K562 (cell line): ENCODE measurements around the gene DLX6. TPM values are rescaled to one million over a fixed set of nuclear protein-coding genes. Genes with fewer than 3 reads are reported as not detected.

ENCODE experiments used
- ATAC-seq: fragments of 200-7000 bp; cut with Tn5 transposase; 3 replicates; pipeline ENCODE4 v1.9.1; 2020; ENCODE audit warnings: moderate library complexity
- BruUV-seq: library from RNA; stranded (reverse); fragments of 400-500 nt; replicated peaks from 2 replicates; lab custom pipeline; 2021; lab: Mats Ljungman, UMichigan
- CTCF ChIA-PET: fragments of 300-600 bp; formaldehyde crosslinking; extraction: SDS; loops from one replicate; lab custom pipeline; 2021; ENCODE audit warnings: low intra/inter-chr PET ratio; lab: Yijun Ruan, JAX
- POLR2A ChIA-PET: fragments of 300-600, 350-650 bp; sonication (Branson Sonifier 250); formaldehyde crosslinking; extraction: SDS; loops from one replicate; lab custom pipeline; 2021; ENCODE audit warnings: antibody characterized with exemption, inconsistent platforms; lab: Yijun Ruan, JAX
- DNase-seq, 4 experiments: peaks; one replicate each; pipeline versions ENCODE4 v3.0.0 to v3.0.0-alpha.2; 2011 to 2018; ENCODE audit warnings: low spot score in 3 of 4, mixed read lengths in 3 of 4; ENCODE audit errors: extremely low read depth in 1 of 4
- FAIRE-seq: peaks from 2 replicates; lab custom pipeline; 2011; peaks lifted over from hg19 to GRCh38; lab: Jason Lieb, UNC
- H2AFZ ChIP-seq: 2 replicates; pipeline ENCODE4 v1.6.0; 2011; ENCODE audit warnings: low read depth, low read length, control low read depth, inconsistent platforms
- H3K27ac ChIP-seq: fragments of 200-600 bp; 3 replicates; pipeline ENCODE4 v1.8.0; 2011; ENCODE audit warnings: low read depth, mild to moderate bottlenecking, control low read depth, inconsistent platforms, low read length, moderate library complexity, mixed read lengths; ENCODE audit errors: extremely low read depth
- H3K27me3 ChIP-seq, 2 experiments: fragments of 300-600 bp in 1 of 2; 2 replicates in 1 of 2; 3 replicates in 1 of 2; pipeline versions ENCODE4 v1.6.0 to v1.8.0; 2011; ENCODE audit warnings: inconsistent platforms in 2 of 2, low read length in 2 of 2, mild to moderate bottlenecking in 1 of 2, mixed read lengths in 1 of 2, moderate library complexity in 1 of 2; ENCODE audit not compliant: control insufficient read depth in 2 of 2, insufficient read depth in 2 of 2
- H3K36me3 ChIP-seq: fragments of 300-600 bp; 3 replicates; pipeline ENCODE4 v1.8.0; 2011; ENCODE audit warnings: mild to moderate bottlenecking, low read length, inconsistent platforms; ENCODE audit not compliant: control insufficient read depth, insufficient read depth
- H3K4me1 ChIP-seq, 2 experiments: fragments of 200-600 bp in 1 of 2; replicated peaks in 1 of 2; 2 replicates in 1 of 2; 3 replicates in 1 of 2; pipeline versions ENCODE4 v1.5.1 to v1.8.0; 2011; ENCODE audit warnings: inconsistent platforms in 2 of 2, low read length in 2 of 2, mild to moderate bottlenecking in 1 of 2, mixed read lengths in 1 of 2, moderate library complexity in 1 of 2; ENCODE audit not compliant: control insufficient read depth in 2 of 2, insufficient read depth in 2 of 2
- H3K4me2 ChIP-seq: 2 replicates; pipeline ENCODE4 v1.6.1; 2011; ENCODE audit warnings: low read length, control low read depth, inconsistent platforms, mixed read lengths; ENCODE audit not compliant: insufficient read depth
- H3K4me3 ChIP-seq: fragments of 200-600 bp; sonication (generic), shearing (Covaris generic); 2 replicates; pipeline ENCODE4 v1.5.1; 2016; ENCODE audit warnings: control low read depth, inconsistent platforms
- H3K79me2 ChIP-seq: fragments of 200-600 bp; 3 replicates; pipeline ENCODE4 v1.8.0; 2011; ENCODE audit warnings: low read length, inconsistent platforms; ENCODE audit not compliant: control insufficient read depth, insufficient read depth
- H3K9ac ChIP-seq, 2 experiments: 2 replicates each; pipeline versions ENCODE4 v1.6.0 to v1.6.1; 2011; ENCODE audit warnings: low read depth in 2 of 2, low read length in 2 of 2, control low read depth in 1 of 2, inconsistent platforms in 1 of 2, mild to moderate bottlenecking in 1 of 2, mixed read lengths in 1 of 2; ENCODE audit not compliant: insufficient read depth in 1 of 2
- H3K9me1 ChIP-seq: one replicate; pipeline ENCODE4 v1.6.0; 2011; ENCODE audit warnings: inconsistent platforms, mild to moderate bottlenecking, low read length, moderate library complexity; ENCODE audit not compliant: control insufficient read depth, insufficient read depth
- H3K9me3 ChIP-seq: replicated peaks from 2 replicates; pipeline ENCODE4 v1.5.1; 2011; ENCODE audit warnings: low read depth, low read length, inconsistent platforms; ENCODE audit not compliant: control insufficient read depth, insufficient read depth
- H4K20me1 ChIP-seq: replicated peaks from 2 replicates; pipeline ENCODE4 v1.6.1; 2011; ENCODE audit warnings: low read length, inconsistent platforms, mixed read lengths; ENCODE audit not compliant: control insufficient read depth, insufficient read depth
- ELK1 ChIP-seq: sonication (generic); formaldehyde crosslinking; IDR thresholded peaks from 2 replicates; pipeline ENCODE4 v1.8.1; 2022; ENCODE audit warnings: missing genetic modification reagents
- GTF2F1 ChIP-seq: IDR thresholded peaks from 2 replicates; pipeline ENCODE4 v1.6.1; 2011; ENCODE audit warnings: low read depth, low read length, improper control_type of control experiment
- HBP1 ChIP-seq: fragments of 450-650 bp; formaldehyde crosslinking; IDR thresholded peaks from 2 replicates; pipeline ENCODE4 v1.4.0; 2022; ENCODE audit warnings: missing genetic modification characterization
- HDAC6 ChIP-seq: IDR thresholded peaks from 2 replicates; pipeline ENCODE4 v1.6.1; 2012; ENCODE audit warnings: low read depth, mild to moderate bottlenecking, control low read depth, inconsistent platforms, low read length, moderate library complexity
- HNRNPH1 ChIP-seq: fragments of 200-400 bp; formaldehyde crosslinking; optimal IDR thresholded peaks from 2 replicates; pipeline ENCODE3; 2017; ENCODE audit warnings: low read depth, mild to moderate bottlenecking, low read length, moderate library complexity
- IRF2 ChIP-seq: sonication (generic); formaldehyde crosslinking; IDR thresholded peaks from 2 replicates; pipeline ENCODE4 v1.8.1; 2022; ENCODE audit warnings: mild to moderate bottlenecking, missing genetic modification reagents
- POLR2AphosphoS2 ChIP-seq: IDR thresholded peaks from 2 replicates; pipeline ENCODE4 v1.6.1; 2012; ENCODE audit warnings: low read length, improper control_type of control experiment
- RBM34 ChIP-seq: fragments of 200-400 bp; formaldehyde crosslinking; IDR thresholded peaks from 2 replicates; pipeline ENCODE4 v1.6.1; 2018; ENCODE audit warnings: low read length, borderline replicate concordance; ENCODE audit not compliant: insufficient read depth
- ZKSCAN8 ChIP-seq: fragments of 200-800 bp; sonication (Bioruptor generic); IDR thresholded peaks from 2 replicates; pipeline ENCODE4 v1.6.1; 2016; ENCODE audit warnings: missing genetic modification characterization, missing compliant biosample characterization
- ZNF175 ChIP-seq: fragments of 200-800 bp; sonication (Bioruptor generic); IDR thresholded peaks from 2 replicates; pipeline ENCODE4 v1.6.1; 2016; ENCODE audit warnings: low read depth, mild to moderate bottlenecking, missing genetic modification characterization, missing compliant biosample characterization
- ZNF551 ChIP-seq: fragments of 250-450 bp; sonication (Bioruptor Pico); IDR thresholded peaks from 2 replicates; pipeline ENCODE4 v1.5.0; 2021; ENCODE audit warnings: mild to moderate bottlenecking, moderate library complexity
- ZNF583 ChIP-seq: fragments of 250-450 bp; sonication (Bioruptor Pico); IDR thresholded peaks from 2 replicates; pipeline ENCODE4 v1.4.0; 2020
- ZNF586 ChIP-seq: fragments of 450-650 bp; formaldehyde crosslinking; conservative IDR thresholded peaks from 2 replicates; pipeline ENCODE4 v1.4.0; 2020; ENCODE audit warnings: mild to moderate bottlenecking, moderate library complexity
- ZNF592 ChIP-seq: fragments of 450-650 bp; IDR thresholded peaks from 2 replicates; pipeline ENCODE4 v1.6.1; 2017; ENCODE audit warnings: antibody characterized with exemption, mild to moderate bottlenecking
- WGBS: fragments of 100-300 bp; shearing (Covaris generic); methylation state at CpG from one replicate; pipeline ENCODE4 v1.1.6; 2016; ENCODE audit warnings: low coverage, mixed read lengths; ENCODE audit not compliant: insufficient coverage; ENCODE audit errors: missing lambda C conversion rate; 5-methylcytosine and 5-hydroxymethylcytosine counted together
- in situ Hi-C: fragments of 300-500 bp; cut with MboI; formaldehyde crosslinking; loops from 4 replicates; pipeline ENCODE4 v1.15.0; 2018; ENCODE audit warnings: inconsistent platforms, mixed read lengths
- intact Hi-C: fragments of 100-400 bp; cut with micrococcal nuclease; formaldehyde crosslinking; loops from 2 replicates; pipeline ENCODE4 v1.14.2; 2022
- polyA plus RNA-seq, 8 experiments: library from polyadenylated mRNA; depleted of rRNA in 4 of 8; stranded (reverse) in 5 of 8; unstranded in 3 of 8; fragments of >200 nt; fragmentation: Nextera tagmentation in 2 of 8; fragmentation: Illumina TruSeq in 1 of 8; extraction: Ambion mirVana in 2 of 8; extraction: Trizol in 1 of 8; gene quantifications; 2 replicates each; pipeline versions ENCODE4 v1.2.1 to v1.2.3, GENCODE V29; 2011 to 2014; ENCODE audit warnings: inconsistent platforms in 1 of 8, missing spikeins in 1 of 8
- total RNA-seq, 7 experiments: library from RNA; depleted of rRNA in 6 of 7; stranded (reverse); fragments of >200 nt in 6 of 7; fragmentation: Illumina TruSeq in 2 of 7; extraction: Trizol in 2 of 7; gene quantifications; 2 replicates each; pipeline versions ENCODE4 v1.2.1 to v1.2.3, GENCODE V29; 2011 to 2021; ENCODE audit warnings: low replicate concordance in 1 of 7

DLX6 gene
- total and polyA plus RNA-seq, 9 of the 15 experiments (the other 6 are each of a cell fraction or from before 2014, with no cell fraction given), result not detected

- H3K4me1 ChIP-seq, result peaks cover 0 to 12% of the 10 kb centered on the region in 2 experiments; a peak in 1 of 5 replicates
- H3K27me3 ChIP-seq, result peaks cover 57 to 60% of the 10 kb centered on the region in 2 experiments; a peak in 4 of 5 replicates
- DNase-seq (no peak), ATAC-seq (no peak), FAIRE-seq (no peak)
- TF ChIP-seq ZNF175 (CRISPR knock-in tag), result no peak
- TF ChIP-seq ELK1 (CRISPR knock-in tag), result no peak
- no peak for TF ChIP-seq ZNF551 (CRISPR knock-in tag)
- no peak for TF ChIP-seq ZNF583 (CRISPR knock-in tag)
- no peak for TF ChIP-seq IRF2 (CRISPR knock-in tag)
- TF ChIP-seq GTF2F1, result no peak
- no peak for TF ChIP-seq POLR2AphosphoS2
- TF ChIP-seq HNRNPH1, result no peak
- no peak for TF ChIP-seq RBM34
- TF ChIP-seq HBP1 (CRISPR knock-in tag), result no peak
- no peak for TF ChIP-seq ZKSCAN8 (CRISPR knock-in tag)
- TF ChIP-seq ZNF592, result no peak
- no peak for TF ChIP-seq HDAC6
- TF ChIP-seq ZNF586 (CRISPR knock-in tag), result no peak
- no peaks in the 10 kb centered on the region for H3K9me3 ChIP-seq
- H3K9me1 ChIP-seq, result no peaks in the 10 kb centered on the region
- H3K4me3 ChIP-seq, result no peak overlapping the region
- 0% methylated on average over 5 of the region's 5 CpGs for WGBS
- in situ Hi-C loops (no loop called here), intact Hi-C loops (no loop called here)
- ChIA-PET CTCF (interaction anchor here (0.6 kb wide), 1 partner anchor 24 kb away, joined by 5 read pairs; no protein-coding TSS in a partner anchor), POLR2A (interaction anchor here (0.6 to 0.7 kb wide), 2 partner anchors 30 to 906 kb away, joined by 3 read pairs; no protein-coding TSS in a partner anchor)
- no peak overlapping the region for H2AFZ ChIP-seq
- H3K9ac ChIP-seq, result no peak overlapping the region
- H3K27ac ChIP-seq, result no peak overlapping the region
- H3K4me2 ChIP-seq, result no peak overlapping the region
- H3K36me3 ChIP-seq, result no peaks in the 10 kb centered on the region
- H3K79me2 ChIP-seq, result no peaks in the 10 kb centered on the region
- no peaks in the 10 kb centered on the region for H4K20me1 ChIP-seq
- no TSS peak for BruUV-seq
These were observed 8.9 kb downstream of the DLX6 start for GRCh38 chr7:97014145-97014750.
